ENCODE results near the gene LYPD5.

The LYPD5 gene

GRCh38 chr19:43749152-43749551, 53.1 kb downstream of the LYPD5 start:
- DNase-seq: no peak

GRCh38 chr19:43748685-43749084, 53.6 kb downstream of the LYPD5 start:
- DNase-seq: no peak

- no peak for DNase-seq
Observed at GRCh38 chr19:43748205-43748594, 54.0 kb downstream of the LYPD5 start.

GRCh38 chr19:43747557-43748204, 54.6 kb downstream of the LYPD5 start:
- no peak for DNase-seq
